Parathyroid adenoma (tissue), 2 donors: Measurements from ENCODE around the gene DDR1.

Experiments used
- H2AFZ ChIP-seq: fragments of 300-600 bp; sonication (generic); one replicate; pipeline ENCODE4 v1.7.0; 2017; ENCODE audit warnings: antibody characterized with exemption, mild to moderate bottlenecking
- H3K27ac ChIP-seq: fragments of 300-600 bp; sonication (generic); one replicate; pipeline ENCODE4 v1.7.0; 2017
- H3K27me3 ChIP-seq: fragments of 300-600 bp; sonication (generic); one replicate; pipeline ENCODE4 v1.7.0; 2017; ENCODE audit warnings: low read length; ENCODE audit not compliant: control insufficient read depth, insufficient read depth
- H3K36me3 ChIP-seq: fragments of 300-600 bp; sonication (generic); one replicate; pipeline ENCODE4 v1.7.0; 2017; ENCODE audit warnings: low read length; ENCODE audit not compliant: control insufficient read depth, insufficient read depth
- H3K4me1 ChIP-seq: fragments of 300-600 bp; sonication (generic); one replicate; pipeline ENCODE4 v1.7.0; 2017; ENCODE audit warnings: control low read depth
- H3K4me2 ChIP-seq: fragments of 300-600 bp; sonication (generic); one replicate; pipeline ENCODE4 v1.7.0; 2017; ENCODE audit warnings: low read length
- H3K4me3 ChIP-seq: fragments of 300-600 bp; sonication (generic); one replicate; pipeline ENCODE4 v1.7.0; 2017; ENCODE audit warnings: low read depth, low read length
- H3K79me2 ChIP-seq: fragments of 300-600 bp; sonication (generic); one replicate; pipeline ENCODE4 v1.7.0; 2017; ENCODE audit warnings: control low read depth
- H3K9ac ChIP-seq: fragments of 300-600 bp; sonication (generic); one replicate; pipeline ENCODE4 v1.7.0; 2017; ENCODE audit warnings: mild to moderate bottlenecking
- H3K9me3 ChIP-seq: fragments of 300-600 bp; sonication (generic); one replicate; pipeline ENCODE4 v1.7.0; 2017; ENCODE audit warnings: low read length; ENCODE audit not compliant: control insufficient read depth
- TF ChIP-seq, protein P1 (sequence below): fragments of 300-600 bp; sonication (generic); IDR thresholded peaks from one replicate; pipeline ENCODE4 v1.7.0; 2017; ENCODE audit warnings: antibody characterized with exemption, mild to moderate bottlenecking
- donor health status: primary hyperparathyroidism.

DDR1 gene

DNA sequence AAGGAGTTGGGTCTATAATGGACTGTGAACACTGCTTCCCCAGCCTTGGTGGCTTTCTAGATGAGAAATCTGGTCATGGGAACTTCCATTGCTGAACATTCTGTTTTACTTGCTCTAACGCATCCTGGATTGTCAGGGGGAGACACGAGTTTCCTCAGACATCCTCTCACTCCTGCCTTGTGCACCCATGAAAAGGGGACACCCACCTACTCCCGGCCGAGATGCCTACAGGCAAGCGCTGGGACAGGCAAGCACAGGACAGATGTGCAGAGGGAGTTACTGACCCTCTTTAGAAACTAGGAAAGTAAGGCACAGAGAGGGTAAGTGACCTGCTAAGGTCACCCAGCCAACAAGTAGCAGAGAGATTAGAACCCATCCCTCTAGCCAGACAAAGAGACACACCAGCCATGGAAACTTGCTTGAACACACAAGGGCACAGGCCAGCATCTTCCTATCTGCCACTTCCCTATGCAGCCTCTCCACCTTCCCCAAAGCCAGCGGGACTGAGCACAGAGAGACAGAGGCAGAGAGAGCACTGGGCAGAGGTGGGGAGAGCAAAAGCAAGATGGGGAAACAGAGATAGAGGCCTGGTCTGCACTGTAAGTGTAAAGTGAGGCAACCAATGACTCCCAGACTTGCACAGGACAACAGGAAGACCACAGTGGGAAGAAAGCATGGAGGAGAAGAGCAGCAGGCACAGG is 48.5 kb downstream of the DDR1 start:
- Histone ChIP-seq H3K79me2 (no peaks in the 10 kb centered on the region), H3K4me2 (no peak overlapping the region), H3K27ac (no peak overlapping the region), H2AFZ (no peak overlapping the region), H3K36me3 (no peaks in the 10 kb centered on the region), H3K27me3 (no peaks in the 10 kb centered on the region), H3K4me3 (no peak overlapping the region), H3K9ac (no peak overlapping the region), H3K4me1 (no peaks in the 10 kb centered on the region), H3K9me3 (no peaks in the 10 kb centered on the region)
- TF ChIP-seq, protein P1, sequence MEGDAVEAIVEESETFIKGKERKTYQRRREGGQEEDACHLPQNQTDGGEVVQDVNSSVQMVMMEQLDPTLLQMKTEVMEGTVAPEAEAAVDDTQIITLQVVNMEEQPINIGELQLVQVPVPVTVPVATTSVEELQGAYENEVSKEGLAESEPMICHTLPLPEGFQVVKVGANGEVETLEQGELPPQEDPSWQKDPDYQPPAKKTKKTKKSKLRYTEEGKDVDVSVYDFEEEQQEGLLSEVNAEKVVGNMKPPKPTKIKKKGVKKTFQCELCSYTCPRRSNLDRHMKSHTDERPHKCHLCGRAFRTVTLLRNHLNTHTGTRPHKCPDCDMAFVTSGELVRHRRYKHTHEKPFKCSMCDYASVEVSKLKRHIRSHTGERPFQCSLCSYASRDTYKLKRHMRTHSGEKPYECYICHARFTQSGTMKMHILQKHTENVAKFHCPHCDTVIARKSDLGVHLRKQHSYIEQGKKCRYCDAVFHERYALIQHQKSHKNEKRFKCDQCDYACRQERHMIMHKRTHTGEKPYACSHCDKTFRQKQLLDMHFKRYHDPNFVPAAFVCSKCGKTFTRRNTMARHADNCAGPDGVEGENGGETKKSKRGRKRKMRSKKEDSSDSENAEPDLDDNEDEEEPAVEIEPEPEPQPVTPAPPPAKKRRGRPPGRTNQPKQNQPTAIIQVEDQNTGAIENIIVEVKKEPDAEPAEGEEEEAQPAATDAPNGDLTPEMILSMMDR, result no peak

DNA sequence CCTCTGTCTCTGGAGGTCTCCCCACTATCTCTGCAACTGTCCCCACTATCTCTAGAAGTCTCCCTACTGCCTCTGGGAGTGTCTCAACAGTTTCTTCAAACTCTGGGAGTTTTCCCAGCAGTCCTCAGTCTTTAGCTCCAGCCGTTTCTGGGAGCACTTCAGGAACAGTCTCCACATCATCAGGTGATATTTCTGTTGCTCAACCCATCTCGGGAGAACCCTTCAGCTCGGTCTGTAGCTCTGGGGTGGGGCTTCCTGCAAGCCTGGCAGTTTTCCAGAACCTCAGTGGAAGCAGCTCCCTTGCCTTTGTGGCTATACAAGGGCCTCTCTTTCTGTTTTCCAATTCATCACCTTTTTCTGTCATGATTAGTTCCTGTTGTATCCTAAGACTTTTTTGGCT is 50.7 kb downstream of the DDR1 start:
- Histone ChIP-seq H3K79me2 (no peaks in the 10 kb centered on the region), H3K4me1 (no peaks in the 10 kb centered on the region), H3K4me3 (no peak overlapping the region), H2AFZ (no peak overlapping the region), H3K9me3 (no peaks in the 10 kb centered on the region), H3K27me3 (no peaks in the 10 kb centered on the region), H3K9ac (no peak overlapping the region), H3K27ac (no peak overlapping the region), H3K36me3 (no peaks in the 10 kb centered on the region), H3K4me2 (no peak overlapping the region)
- TF ChIP-seq, protein P1, result no peak

DNA sequence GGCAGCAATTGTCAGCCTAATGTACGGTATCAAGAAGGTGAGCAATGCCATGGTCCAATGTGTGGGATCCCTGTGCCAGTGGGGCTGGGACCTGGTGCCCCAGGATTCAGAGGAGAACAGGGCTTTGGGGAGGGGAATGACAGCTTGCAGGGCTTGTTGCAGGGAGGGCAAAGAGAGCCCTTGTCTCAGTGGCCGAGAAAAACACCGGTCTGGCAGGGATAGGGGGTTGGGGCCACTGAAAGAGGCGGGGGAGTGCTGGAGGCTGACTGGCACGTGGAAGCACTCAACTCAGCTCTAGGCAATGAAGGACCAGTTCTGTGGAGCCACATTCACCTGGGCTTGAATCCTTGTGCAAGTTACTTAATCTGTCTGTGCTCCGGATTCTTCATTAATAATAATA is 52.9 kb downstream of the DDR1 start:
- TF ChIP-seq, protein P1, result no peak
- Histone ChIP-seq H3K36me3 (no peaks in the 10 kb centered on the region), H3K27ac (no peak overlapping the region)

DNA sequence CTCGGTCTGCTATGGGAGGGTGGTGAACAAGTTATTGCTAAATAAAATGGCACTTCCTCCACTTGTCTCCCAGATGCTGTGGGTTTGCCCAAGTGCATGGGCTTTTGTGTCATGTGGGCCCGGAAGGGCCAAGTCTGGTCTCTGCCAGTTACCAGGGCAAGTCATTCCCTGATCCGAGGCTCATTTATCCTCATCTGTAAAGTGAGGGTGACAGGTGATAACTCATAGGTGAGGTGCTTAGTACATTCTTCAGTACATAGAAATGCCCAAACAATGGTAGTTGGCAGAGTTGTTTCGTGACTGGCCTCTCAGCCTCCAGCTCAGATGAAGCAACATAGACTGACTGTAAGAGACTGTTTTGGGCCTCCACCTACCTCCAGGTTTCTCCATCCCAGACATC is 54.4 kb downstream of the DDR1 start:
- no peak overlapping the region for H3K9ac ChIP-seq
- H3K27me3 ChIP-seq, result no peaks in the 10 kb centered on the region
- no peak overlapping the region for H3K4me3 ChIP-seq
- no peaks in the 10 kb centered on the region for H3K9me3 ChIP-seq
- peaks cover 4% of the 10 kb centered on the region for H3K4me1 ChIP-seq
- no peak overlapping the region for H2AFZ ChIP-seq
- TF ChIP-seq, protein P1, result no peak
- no peaks in the 10 kb centered on the region for H3K36me3 ChIP-seq
- no peak overlapping the region for H3K4me2 ChIP-seq
- no peak overlapping the region for H3K27ac ChIP-seq
- no peaks in the 10 kb centered on the region for H3K79me2 ChIP-seq

More for the DNA sequence above, 52.9 kb downstream of the DDR1 start:
- Histone ChIP-seq H3K79me2 (no peaks in the 10 kb centered on the region), H3K9ac (no peak overlapping the region), H3K4me3 (no peak overlapping the region), H3K27me3 (no peaks in the 10 kb centered on the region), H2AFZ (no peak overlapping the region), H3K4me2 (no peak overlapping the region), H3K9me3 (no peaks in the 10 kb centered on the region), H3K4me1 (peaks cover 1% of the 10 kb centered on the region)

DNA sequence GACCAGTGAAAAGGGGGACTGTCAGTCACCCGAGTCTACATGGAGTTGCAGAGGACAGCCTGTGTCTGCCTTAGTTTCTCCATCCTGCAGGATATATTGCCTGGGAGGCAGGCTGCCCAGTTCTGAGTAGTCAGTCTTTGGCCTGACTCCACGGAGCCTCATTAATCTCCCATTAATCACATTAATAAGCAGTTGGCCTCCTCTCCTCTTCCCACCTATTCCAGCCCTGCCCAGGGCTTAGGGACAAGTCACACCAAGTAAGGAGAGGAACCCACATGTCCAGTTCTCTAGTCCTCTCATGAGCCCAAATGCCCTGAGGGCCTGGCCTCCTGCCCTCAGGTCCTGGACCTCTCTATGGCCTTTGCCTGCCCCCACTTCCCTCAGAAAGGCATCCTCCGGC is 55.2 kb downstream of the DDR1 start:
- no peaks in the 10 kb centered on the region for H3K9me3 ChIP-seq
- no peak overlapping the region for H3K4me3 ChIP-seq
- no peaks in the 10 kb centered on the region for H3K79me2 ChIP-seq
- H3K4me2 ChIP-seq, result no peak overlapping the region
- no peak overlapping the region for H3K27ac ChIP-seq
- H3K4me1 ChIP-seq, result peaks cover 4% of the 10 kb centered on the region
- H2AFZ ChIP-seq, result no peak overlapping the region
- TF ChIP-seq, protein P1, result no peak
- H3K36me3 ChIP-seq, result no peaks in the 10 kb centered on the region
- no peak overlapping the region for H3K9ac ChIP-seq
- H3K27me3 ChIP-seq, result no peaks in the 10 kb centered on the region
